T-helper 17 cell (primary cell): ENCODE data around the gene ROR2. TPM values are rescaled to one million over a fixed set of nuclear protein-coding genes. Genes with fewer than 3 reads are reported as not detected.

Experiments
- ATAC-seq: fragments of 150-1000 bp; cut with Tn5 transposase; 2 replicates; pipeline ENCODE4 v1.10.0; 2021; ENCODE audit warnings: mild to moderate bottlenecking, moderate library complexity
- DNase-seq, 3 donors: peaks; one replicate each; pipeline versions ENCODE4 v3.0.0 to v3.0.0-alpha.2; 2020 to 2021
- H3K9me3 ChIP-seq: one replicate; pipeline ENCODE4 v1.7.0; 2013; ENCODE audit warnings: low read length, mild to moderate bottlenecking; ENCODE audit not compliant: control insufficient read depth, poor library complexity, severe bottlenecking
- H3K27ac Mint-ChIP-seq: one replicate; pipeline ENCODE4 v1.8.0; 2022; ENCODE audit warnings: mild to moderate bottlenecking, moderate library complexity, mixed read lengths
- H3K27me3 Mint-ChIP-seq: one replicate; pipeline ENCODE4 v1.8.0; 2022; ENCODE audit warnings: mixed read lengths
- H3K36me3 Mint-ChIP-seq: one replicate; pipeline ENCODE4 v1.8.0; 2022; ENCODE audit warnings: low read depth, mixed read lengths
- H3K4me1 Mint-ChIP-seq: one replicate; pipeline ENCODE4 v1.8.0; 2022; ENCODE audit warnings: mild to moderate bottlenecking, mixed read lengths
- H3K4me3 Mint-ChIP-seq: one replicate; pipeline ENCODE4 v1.8.0; 2022; ENCODE audit warnings: mild to moderate bottlenecking, moderate library complexity, mixed read lengths
- total RNA-seq, 4 donors: library from RNA in 2 of 4; stranded (reverse) in 2 of 4; gene quantifications; one replicate each; pipeline ENCODE4 v1.2.3 and lab custom pipeline; 2022 to 2026

The ROR2 gene
- total RNA-seq, 2 donors from 2014 or later, result 0.22 to 0.37 TPM

- no peak overlapping the region for H3K27ac Mint-ChIP-seq
- ATAC-seq, result no peak
- H3K4me3 Mint-ChIP-seq, result no peak overlapping the region
- peaks cover 60% of the 10 kb centered on the region for H3K27me3 Mint-ChIP-seq
- no peak for DNase-seq
- peaks cover 4% of the 10 kb centered on the region for H3K4me1 Mint-ChIP-seq
- no peaks in the 10 kb centered on the region for H3K9me3 ChIP-seq
- no peaks in the 10 kb centered on the region for H3K36me3 Mint-ChIP-seq
Observed at GRCh38 chr9:91677822-91678436, 272.1 kb downstream of the ROR2 start.

- no peaks in the 10 kb centered on the region for H3K36me3 Mint-ChIP-seq
- no peaks in the 10 kb centered on the region for H3K9me3 ChIP-seq
- DNase-seq, result no peak
- no peak overlapping the region for H3K4me3 Mint-ChIP-seq
- H3K27me3 Mint-ChIP-seq, result peaks cover 57% of the 10 kb centered on the region
- peaks cover 4% of the 10 kb centered on the region for H3K4me1 Mint-ChIP-seq
- H3K27ac Mint-ChIP-seq, result no peak overlapping the region
- ATAC-seq, result no peak
Observed at GRCh38 chr9:91677331-91677730, 272.7 kb downstream of the ROR2 start.

- no peak overlapping the region for H3K4me3 Mint-ChIP-seq
- no peak overlapping the region for H3K27ac Mint-ChIP-seq
- peaks cover 52% of the 10 kb centered on the region for H3K27me3 Mint-ChIP-seq
- no peaks in the 10 kb centered on the region for H3K9me3 ChIP-seq
- no peaks in the 10 kb centered on the region for H3K36me3 Mint-ChIP-seq
- ATAC-seq, result no peak
- DNase-seq, result no peak
- H3K4me1 Mint-ChIP-seq, result no peaks in the 10 kb centered on the region
Observed at GRCh38 chr9:91676046-91676445, 274.0 kb downstream of the ROR2 start.

GRCh38 chr9:91664663-91665062, 285.4 kb downstream of the ROR2 start:
- DNase-seq, result no peak
- no peak overlapping the region for H3K27ac Mint-ChIP-seq
- no peak overlapping the region for H3K4me3 Mint-ChIP-seq
- H3K27me3 Mint-ChIP-seq, result peaks cover 32% of the 10 kb centered on the region
- no peak for ATAC-seq
- no peaks in the 10 kb centered on the region for H3K9me3 ChIP-seq
- H3K4me1 Mint-ChIP-seq, result no peaks in the 10 kb centered on the region
- H3K36me3 Mint-ChIP-seq, result no peaks in the 10 kb centered on the region

DNA sequence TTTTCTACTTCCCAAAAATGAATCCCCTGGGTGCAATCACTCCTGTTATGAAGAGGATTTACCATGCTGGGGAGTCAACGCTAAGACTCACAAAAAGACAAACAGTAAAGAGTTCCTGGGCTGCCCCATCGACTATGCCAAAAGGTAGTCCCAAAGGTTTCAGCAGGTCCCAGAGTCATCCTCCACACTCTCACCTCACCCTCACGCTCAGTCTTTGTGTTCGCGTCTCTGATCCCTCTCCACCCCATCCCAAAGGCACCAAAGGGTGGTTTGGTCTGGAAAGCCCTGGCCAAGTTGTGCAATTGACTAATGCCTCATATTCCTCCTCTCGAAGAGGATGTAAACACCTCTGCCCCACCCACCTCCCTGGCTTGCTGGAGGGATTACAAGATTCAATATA, 286.2 kb downstream of the ROR2 start:
- Mint-ChIP-seq H3K4me3 (no peak overlapping the region), H3K27ac (no peak overlapping the region), H3K27me3 (peaks cover 27% of the 10 kb centered on the region), H3K36me3 (no peaks in the 10 kb centered on the region), H3K4me1 (no peaks in the 10 kb centered on the region)
- DNase-seq, result no peak
- ATAC-seq, result no peak
- no peaks in the 10 kb centered on the region for H3K9me3 ChIP-seq

GRCh38 chr9:91661451-91661850, 288.6 kb downstream of the ROR2 start:
- no peaks in the 10 kb centered on the region for H3K9me3 ChIP-seq
- peaks cover 43% of the 10 kb centered on the region for H3K27me3 Mint-ChIP-seq
- DNase-seq (no peak), ATAC-seq (no peak)
- no peak overlapping the region for H3K27ac Mint-ChIP-seq
- H3K36me3 Mint-ChIP-seq, result no peaks in the 10 kb centered on the region
- H3K4me1 Mint-ChIP-seq, result no peaks in the 10 kb centered on the region
- H3K4me3 Mint-ChIP-seq, result no peak overlapping the region

- DNase-seq, result no peak
- H3K9me3 ChIP-seq, result no peaks in the 10 kb centered on the region
- ATAC-seq, result no peak
- no peak overlapping the region for H3K4me3 Mint-ChIP-seq
- H3K4me1 Mint-ChIP-seq, result peaks cover 2% of the 10 kb centered on the region
- peaks cover 1% of the 10 kb centered on the region for H3K36me3 Mint-ChIP-seq
- H3K27ac Mint-ChIP-seq, result no peak overlapping the region
- H3K27me3 Mint-ChIP-seq, result peaks cover 48% of the 10 kb centered on the region
Observed at GRCh38 chr9:91660521-91660920, 289.5 kb downstream of the ROR2 start.

GRCh38 chr9:91659529-91660495, 290.2 kb downstream of the ROR2 start:
- Mint-ChIP-seq H3K36me3 (peaks cover 2% of the 10 kb centered on the region), H3K4me3 (no peak overlapping the region), H3K4me1 (peaks cover 2% of the 10 kb centered on the region), H3K27ac (no peak overlapping the region), H3K27me3 (peaks cover 48% of the 10 kb centered on the region)
- DNase-seq, result no peak
- H3K9me3 ChIP-seq, result no peaks in the 10 kb centered on the region
- no peak for ATAC-seq

GRCh38 chr9:91658513-91659105, 291.4 kb downstream of the ROR2 start:
- H3K4me1 Mint-ChIP-seq, result peaks cover 2% of the 10 kb centered on the region
- ATAC-seq (no peak), DNase-seq (no peak)
- H3K36me3 Mint-ChIP-seq, result peaks cover 2% of the 10 kb centered on the region
- H3K9me3 ChIP-seq, result no peaks in the 10 kb centered on the region
- no peak overlapping the region for H3K27ac Mint-ChIP-seq
- H3K27me3 Mint-ChIP-seq, result peaks cover 41% of the 10 kb centered on the region
- H3K4me3 Mint-ChIP-seq, result no peak overlapping the region

DNA sequence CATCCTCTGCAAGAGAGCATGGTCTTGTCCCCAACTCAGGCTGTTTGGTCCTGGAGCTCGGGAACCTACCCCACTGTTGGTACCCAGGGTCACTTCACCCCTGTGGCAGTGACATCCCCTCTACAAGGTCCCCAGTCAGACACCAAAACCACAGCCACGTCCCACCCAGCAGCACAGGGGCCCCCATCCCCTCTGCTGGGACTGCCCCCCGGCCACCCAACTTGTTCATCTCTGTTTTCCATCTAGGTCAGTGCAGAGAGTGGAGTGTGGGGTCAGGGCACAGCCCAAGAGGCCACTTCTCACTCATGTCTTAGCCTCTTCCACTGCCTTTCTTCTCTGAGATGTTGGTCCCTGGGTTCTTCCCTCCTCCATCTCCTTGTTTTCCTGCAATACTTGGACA, 292.5 kb downstream of the ROR2 start:
- H3K27ac Mint-ChIP-seq, result no peak overlapping the region

GRCh38 chr9:91655658-91656057, 294.4 kb downstream of the ROR2 start:
- Mint-ChIP-seq H3K27me3 (peaks cover 28% of the 10 kb centered on the region), H3K4me3 (no peak overlapping the region), H3K36me3 (peaks cover 2% of the 10 kb centered on the region), H3K27ac (no peak overlapping the region), H3K4me1 (peaks cover 2% of the 10 kb centered on the region)
- no peak for DNase-seq
- ATAC-seq, result no peak
- no peaks in the 10 kb centered on the region for H3K9me3 ChIP-seq

More for the DNA sequence above, 292.5 kb downstream of the ROR2 start:
- Mint-ChIP-seq H3K27me3 (peaks cover 35% of the 10 kb centered on the region), H3K36me3 (peaks cover 2% of the 10 kb centered on the region), H3K4me3 (no peak overlapping the region), H3K4me1 (peaks cover 2% of the 10 kb centered on the region)
- H3K9me3 ChIP-seq, result no peaks in the 10 kb centered on the region
- DNase-seq (no peak), ATAC-seq (no peak)

DNA sequence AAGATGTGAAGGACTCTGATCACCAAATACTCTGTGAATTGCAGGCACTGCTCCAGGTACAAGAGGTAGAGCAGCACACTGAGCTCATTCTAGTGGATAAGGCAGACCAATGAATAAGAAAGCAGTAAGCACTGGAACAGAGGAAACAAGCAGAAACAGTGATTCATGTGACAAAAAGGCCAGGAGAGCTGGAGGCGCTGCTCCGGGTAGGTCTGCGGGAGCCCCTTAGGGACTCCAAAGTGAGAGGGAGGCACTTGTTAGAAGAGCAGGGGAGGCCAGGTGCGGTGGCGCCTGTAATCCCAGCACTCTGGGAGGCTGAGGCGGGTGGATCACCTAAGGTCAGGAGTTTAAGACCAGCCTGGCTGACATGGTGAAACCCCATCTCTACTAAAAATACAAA, 294.8 kb downstream of the ROR2 start:
- no peak for ATAC-seq
- no peak overlapping the region for H3K27ac Mint-ChIP-seq
- H3K4me3 Mint-ChIP-seq, result no peak overlapping the region
- H3K4me1 Mint-ChIP-seq, result peaks cover 2% of the 10 kb centered on the region
- H3K9me3 ChIP-seq, result no peaks in the 10 kb centered on the region
- no peak for DNase-seq
- peaks cover 30% of the 10 kb centered on the region for H3K27me3 Mint-ChIP-seq
- H3K36me3 Mint-ChIP-seq, result peaks cover 2% of the 10 kb centered on the region

- H3K9me3 ChIP-seq, result no peaks in the 10 kb centered on the region
- Mint-ChIP-seq H3K27me3 (peaks cover 34% of the 10 kb centered on the region), H3K4me3 (no peak overlapping the region), H3K4me1 (peaks cover 2% of the 10 kb centered on the region), H3K27ac (no peak overlapping the region), H3K36me3 (peaks cover 2% of the 10 kb centered on the region)
- ATAC-seq (no peak), DNase-seq (no peak)
Observed at GRCh38 chr9:91654527-91654926, 295.5 kb downstream of the ROR2 start.
